NCI-H2081 (cell line): ENCODE data around the gene PPFIA1.

ENCODE experiments used
- DNase-seq, 2 experiments: peaks; one replicate each; lab custom pipeline; 2025; lab: John Stamatoyannopoulos, UW

Gene PPFIA1

DNA sequence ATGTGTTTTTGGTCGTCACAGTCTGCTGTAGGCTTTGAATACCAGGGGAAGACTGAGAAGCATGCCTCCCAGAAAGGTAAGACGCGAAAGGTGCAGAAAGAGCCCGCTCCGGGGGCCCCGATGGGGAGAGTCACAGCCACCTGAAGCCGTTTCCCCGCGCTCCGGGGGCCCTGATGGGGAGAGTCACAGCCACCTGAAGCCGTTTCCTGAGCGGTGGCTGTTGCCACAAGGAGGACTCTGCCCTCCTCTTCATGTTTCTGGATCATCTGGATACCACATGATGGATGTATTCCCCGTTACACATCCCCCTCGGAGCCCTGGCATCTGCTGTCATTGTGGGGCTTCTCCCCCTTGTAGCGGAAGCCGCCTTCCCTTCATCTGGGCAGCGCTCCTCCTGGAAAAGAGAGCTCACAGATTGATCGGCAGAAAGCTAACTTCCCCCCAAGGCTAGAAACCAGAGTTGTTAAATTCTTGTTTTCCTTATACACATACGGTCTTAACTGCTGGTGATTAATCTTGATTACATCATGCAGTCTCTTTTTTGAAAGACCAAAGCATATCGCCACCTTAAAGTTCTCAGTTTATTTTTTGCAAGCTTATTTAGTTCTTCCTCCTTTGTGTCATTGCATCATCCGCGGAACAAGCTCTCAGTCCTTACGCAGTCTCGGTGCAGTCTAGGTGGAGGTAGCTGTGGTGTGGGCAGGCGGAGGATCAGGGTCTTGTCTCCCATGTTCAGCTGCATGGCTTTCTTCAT is 145.3 kb downstream of the PPFIA1 start:
- no peak for DNase-seq

DNA sequence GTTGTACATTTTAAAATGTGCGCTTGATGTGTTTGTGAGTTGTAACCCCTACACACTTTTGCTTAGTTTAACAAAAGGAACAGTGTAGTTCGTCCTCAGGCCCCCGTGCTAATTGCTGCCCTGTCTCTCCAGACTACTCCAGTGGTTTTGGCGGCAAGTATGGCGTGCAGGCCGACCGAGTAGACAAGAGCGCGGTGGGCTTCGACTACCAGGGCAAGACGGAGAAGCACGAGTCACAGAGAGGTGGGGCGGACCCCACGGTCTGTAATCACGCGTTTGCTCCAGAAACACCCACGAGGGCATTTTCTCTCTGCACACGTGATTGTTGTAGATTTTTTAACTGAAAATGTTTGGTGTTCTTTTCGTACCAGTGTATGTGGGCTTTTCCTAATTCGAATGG is 146.4 kb downstream of the PPFIA1 start:
- DNase-seq, result no peak

DNA sequence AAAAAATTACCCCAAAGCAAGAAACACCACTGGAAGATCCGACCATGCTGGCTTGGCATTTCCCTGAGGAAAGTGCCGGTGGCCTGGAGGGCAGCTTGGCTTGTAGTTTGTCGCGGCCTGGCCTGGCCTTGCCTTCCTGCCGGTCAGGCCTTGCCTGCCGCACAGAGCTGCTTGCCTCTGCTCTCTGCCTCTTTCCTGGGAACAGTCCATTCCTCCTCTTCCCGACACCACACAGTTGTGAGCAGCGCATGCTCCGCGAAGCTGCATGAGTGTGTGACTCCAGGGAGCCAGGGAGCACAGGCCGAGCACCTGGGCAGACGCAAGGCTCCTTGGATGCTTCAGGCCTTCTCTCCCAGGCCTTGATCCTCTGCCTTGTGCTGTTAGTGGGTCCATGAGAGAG is 147.6 kb downstream of the PPFIA1 start:
- DNase-seq, result no peak

DNA sequence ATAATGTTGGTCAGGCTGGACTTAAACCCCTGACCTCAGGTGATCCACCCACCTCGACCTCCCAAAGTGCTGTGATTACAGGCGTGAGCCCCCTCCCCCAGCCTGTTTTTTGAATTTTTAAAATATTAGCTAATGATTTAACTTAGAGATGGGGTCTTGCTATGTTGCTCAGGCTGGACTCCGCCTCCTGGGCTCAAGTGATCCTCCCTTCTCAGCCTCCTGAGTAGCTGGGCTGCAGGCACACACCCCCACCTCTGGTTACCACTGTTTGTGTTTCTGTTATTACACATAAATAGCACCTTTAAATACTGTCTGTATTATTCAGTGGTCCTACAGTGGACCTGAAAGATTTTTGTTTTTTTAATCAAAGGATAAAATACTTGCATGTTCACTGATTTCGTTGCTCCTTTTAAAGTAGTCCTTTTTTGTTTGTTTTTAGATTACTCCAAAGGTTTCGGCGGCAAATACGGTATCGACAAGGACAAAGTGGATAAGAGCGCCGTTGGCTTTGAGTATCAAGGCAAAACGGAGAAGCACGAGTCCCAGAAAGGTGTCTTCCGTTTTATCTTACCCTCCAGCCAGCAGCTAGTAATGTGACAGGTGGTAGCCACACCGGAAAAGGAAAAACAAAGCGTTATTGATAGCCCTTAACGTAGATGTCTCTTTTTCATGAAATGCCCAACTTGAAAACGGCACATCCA is 149.0 kb downstream of the PPFIA1 start:
- no peak for DNase-seq

DNA sequence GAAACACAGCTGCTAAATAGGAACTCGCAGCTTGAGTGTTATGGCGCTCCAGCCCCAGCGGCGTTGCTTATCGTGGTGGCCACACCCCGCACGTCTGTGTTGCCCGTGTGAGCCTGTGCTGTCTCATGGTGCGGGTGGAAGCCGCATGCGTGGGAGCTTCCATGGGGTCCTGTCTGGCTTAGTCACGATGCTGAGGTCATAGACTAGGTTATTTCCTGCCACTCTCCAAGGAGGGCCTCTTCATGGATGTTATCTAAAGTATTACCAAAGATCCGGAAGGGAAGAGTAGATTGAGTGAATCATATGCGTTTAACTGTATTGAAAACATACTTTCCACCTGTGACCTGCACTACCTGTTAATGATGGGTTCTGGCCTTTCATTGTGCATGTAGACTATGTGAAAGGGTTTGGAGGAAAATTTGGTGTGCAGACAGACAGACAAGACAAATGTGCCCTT is 149.5 kb downstream of the PPFIA1 start:
- no peak for DNase-seq

DNA sequence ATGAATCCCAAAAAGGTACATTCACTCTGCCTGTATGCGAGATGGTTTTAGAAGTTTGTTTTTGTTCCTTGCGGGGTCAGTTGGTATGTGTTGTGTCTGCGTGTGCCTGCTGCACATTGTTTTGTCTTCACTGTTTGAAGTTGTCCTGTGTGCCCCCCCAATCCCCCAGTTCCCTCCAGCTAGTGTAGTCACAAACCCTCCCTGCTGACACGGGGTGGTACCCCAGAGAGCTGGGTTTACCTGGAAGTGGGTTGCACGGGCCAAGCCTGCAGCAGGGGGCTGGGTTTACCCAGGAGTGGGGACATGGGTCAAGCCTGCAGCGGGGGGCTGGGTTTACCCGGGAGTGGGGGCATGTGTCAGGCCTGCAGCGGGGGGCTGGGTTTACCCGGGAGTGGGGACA is 150.0 kb downstream of the PPFIA1 start:
- DNase-seq, result no peak

DNA sequence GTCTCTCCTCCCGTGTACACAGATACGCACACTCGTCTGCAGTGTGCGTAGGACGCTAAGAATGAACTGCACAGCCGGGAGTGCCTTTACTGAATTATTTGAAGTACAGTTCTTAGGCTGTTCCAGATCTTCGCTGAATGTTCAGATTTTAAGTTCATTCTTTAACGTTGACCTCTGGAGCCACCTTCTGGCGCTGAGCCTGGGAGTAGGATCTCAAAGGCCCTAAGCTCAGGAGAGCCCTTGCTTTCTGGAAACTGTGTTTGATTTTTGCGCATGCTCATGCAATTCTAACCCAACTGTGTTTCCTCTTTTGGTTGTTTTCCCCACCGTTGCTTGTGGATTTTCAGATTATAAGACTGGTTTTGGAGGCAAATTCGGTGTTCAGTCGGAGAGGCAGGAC is 150.6 kb downstream of the PPFIA1 start:
- DNase-seq, result no peak

DNA sequence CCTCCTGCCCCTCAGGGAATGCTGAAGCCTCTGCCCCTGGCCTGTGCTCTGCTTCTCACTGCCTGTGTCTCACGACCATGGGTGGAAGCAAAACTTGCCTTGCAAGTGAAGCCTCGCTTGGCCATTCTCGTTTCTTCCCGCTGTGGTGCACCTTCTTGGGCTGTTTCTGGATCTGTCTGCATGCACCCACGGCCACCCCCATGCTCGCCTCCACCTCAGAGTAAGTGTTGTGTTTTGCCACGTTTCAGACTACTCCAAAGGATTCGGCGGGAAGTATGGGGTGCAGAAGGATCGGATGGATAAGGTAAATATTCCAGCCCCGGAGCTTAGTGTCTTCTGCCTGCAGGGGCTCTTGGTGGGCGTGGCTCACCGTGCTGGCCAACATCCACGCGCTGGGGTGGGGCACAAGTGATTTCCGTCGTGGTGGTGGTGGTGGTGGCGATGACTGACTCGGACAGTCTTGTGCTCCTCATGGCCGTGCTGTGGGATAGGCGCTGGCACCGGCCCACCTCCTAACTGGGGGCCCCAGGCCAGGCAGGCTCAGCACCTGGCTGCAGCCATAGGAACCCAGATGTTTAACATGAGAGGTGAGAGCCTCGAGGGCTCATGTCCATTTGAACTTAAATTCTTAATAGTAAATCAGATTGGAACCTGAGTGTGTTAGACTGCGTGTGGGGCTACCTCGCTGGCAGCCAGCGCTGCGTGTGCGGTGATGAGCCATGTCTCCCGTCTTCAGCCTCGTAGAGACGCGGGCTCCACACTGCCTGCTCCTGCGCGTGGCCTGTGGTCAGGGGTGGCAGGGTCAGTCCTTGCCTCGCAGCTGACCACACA is 152.4 kb downstream of the PPFIA1 start:
- no peak for DNase-seq

DNA sequence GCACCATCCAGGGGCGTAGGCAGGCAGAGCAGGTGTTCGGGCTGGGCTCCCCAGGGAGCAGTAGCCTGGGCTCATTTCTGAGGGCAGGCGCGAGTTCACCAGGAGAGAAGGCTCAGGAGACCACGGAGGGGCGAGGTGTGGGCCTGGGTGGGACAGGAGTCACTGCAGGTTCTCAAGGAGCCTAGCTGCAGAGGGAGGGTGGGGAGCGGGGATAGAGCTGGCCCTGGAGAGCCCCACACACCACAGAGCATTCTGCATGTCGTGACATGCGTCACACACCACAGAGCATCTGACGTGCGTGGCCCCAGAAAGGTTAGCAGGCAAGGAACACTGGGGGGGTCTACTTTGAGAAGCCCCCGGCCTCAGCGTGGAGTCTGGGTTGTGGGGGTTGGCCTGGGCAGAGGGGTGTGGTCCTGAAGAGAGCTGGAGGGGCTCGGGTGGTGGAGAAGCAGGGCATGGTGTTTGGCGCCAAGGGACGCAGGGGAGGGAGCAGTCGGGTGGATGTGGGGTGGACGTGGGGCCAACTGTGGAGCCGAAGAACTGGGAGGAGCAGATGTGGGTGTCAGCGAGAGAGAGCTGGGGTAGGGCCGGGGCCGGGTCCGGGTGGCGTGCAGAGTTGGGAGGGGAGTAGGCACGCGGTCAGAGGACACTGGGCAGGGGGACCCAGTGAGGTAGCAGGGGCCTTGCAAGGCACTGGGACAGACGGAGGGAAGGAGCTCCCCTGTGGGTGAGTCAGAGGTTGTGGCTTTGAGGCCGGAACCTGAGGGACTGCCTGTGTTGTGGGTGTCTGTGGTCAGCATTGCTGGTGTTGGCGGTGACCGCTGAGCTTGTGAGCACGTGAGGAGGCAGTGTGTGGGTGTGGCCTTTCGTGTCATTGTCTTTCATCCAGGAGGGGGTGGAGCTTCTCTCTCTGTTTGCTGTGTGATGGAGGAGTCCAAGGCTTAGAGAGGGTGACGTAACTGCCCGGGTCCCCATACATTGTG is 153.3 kb downstream of the PPFIA1 start:
- DNase-seq, result no peak

DNA sequence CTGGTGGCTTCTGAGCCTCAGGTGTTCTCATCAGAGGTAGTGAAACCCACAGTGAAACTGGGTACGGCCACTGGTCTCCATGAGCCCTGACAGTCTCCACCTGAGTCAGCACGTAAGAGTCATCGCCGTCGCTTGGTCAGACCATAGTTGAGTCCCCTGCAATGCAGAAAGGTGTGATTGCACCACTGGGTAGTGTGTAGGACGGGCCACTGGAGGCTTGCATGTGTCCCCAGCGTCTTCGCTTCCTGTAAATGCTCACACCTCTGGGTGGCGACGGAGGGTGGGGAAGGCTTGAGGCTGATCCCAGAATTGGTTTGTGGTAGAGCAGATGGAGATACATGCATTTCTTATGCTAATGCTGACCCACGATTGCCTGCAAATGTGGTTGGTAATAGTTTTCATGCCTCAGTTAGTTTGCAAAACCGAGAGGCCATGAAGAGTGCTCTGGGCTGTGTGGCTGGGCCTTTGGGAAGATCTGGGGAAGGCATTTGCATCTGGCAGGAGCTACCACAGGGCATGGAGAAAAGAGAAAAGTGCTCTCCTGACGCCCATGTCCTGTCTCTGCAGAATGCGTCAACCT is 154.4 kb downstream of the PPFIA1 start:
- DNase-seq, result no peak

DNA sequence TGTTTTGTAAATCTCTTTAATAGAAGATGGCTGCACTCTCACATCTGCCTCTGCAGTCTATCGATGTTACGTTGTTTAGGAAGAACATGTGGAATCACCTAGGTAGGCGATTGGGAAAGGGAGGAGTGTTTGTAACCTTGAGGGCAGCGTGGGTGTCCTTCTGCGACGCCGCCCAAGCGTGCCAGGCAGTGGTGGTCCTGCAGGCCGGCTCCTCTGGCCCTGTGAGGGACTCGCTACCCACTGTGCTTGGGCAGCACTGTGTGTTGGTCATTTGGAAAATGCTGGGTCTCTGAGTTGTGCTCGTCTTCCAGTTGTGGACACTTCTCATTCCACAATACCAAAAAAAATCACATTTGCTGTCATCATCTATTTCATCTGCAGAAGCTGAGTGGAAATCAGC is 156.9 kb downstream of the PPFIA1 start:
- no peak for DNase-seq

DNA sequence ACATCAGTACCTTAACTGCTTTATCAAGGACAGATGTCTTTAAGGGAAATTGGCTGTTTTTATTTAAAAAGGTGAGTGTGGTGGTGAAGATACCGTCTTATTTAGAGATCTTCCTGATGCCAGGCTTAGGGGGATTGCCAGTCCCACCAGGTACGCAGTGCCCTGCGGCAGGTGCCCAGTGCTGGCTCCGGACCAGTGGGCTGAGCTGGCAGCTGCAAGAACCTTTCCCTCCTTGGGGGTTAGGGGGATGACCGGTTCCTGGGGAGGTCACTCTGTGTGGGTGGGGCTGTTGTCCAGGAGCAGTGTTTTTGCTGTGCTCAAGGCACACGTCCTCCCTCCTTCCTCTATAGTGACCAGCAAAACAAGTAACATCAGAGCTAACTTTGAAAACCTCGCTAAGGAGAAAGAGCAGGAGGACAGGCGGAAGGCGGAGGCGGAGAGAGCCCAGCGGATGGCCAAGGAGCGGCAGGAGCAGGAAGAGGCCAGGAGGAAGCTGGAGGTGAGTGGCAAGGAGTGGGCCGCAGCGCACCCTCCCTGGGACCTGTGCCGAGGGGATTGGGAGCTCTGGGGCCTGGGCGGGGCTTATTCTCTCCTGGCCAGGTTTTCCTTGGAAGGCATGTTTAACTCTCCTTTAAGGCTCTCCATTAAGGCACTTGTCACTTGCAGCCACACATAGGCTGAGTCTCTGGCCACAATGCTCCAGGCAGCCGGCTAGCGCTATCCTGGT is 158.4 kb downstream of the PPFIA1 start:
- DNase-seq, result no peak

DNA sequence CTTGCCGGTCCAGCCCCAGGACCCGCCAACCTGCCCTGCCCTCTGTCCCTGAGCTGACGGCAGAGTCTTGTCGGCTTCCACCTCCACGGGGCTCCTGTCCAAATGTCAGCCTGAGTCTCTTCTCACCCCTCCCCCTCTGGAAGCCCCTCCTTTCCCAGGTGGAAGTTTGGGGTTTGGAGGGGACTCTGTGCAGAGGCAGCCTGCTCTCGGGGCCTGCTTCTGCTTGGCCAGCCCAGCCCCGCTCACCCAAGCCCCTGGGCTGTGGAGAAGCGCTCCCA is 158.9 kb downstream of the PPFIA1 start:
- no peak for DNase-seq

DNA sequence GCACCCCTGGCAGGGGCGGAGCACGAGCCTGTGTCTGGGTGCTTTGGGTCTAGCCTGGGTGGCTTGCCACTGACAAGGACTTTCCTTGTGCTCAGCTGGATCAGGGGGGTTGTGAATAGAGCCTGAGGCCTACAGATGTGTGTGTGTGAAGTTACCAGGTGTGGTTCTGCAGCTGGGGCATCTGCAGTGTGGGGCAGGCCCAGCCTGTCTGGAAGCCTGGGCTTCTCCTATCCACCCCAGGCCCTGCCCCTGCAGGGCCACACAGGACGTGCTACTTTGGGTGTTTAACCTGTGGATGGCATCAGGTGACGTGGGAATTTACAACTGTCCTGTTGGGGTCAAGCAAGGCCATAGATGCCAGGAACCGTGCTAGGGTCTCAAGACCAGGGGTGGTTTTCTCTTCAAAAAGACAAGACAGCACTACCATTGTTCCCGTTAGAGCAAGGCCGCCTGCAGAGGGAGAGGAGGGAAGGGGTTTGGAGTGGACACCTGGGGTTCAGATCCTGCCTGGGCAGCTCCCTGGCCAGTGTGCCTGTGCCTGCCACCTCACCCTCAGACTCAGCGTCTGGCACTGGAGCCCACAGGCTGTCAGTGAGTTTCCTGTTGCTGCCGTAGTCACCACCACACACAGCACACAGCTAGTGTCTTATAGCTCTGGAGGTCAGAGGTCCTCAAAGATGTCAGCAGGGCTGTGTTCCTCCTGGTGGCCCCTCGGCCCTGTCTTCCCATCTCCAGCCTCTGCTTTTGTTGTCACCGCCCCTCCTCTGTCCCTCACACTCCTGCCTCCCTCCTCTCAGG is 159.4 kb downstream of the PPFIA1 start:
- DNase-seq, result no peak

DNA sequence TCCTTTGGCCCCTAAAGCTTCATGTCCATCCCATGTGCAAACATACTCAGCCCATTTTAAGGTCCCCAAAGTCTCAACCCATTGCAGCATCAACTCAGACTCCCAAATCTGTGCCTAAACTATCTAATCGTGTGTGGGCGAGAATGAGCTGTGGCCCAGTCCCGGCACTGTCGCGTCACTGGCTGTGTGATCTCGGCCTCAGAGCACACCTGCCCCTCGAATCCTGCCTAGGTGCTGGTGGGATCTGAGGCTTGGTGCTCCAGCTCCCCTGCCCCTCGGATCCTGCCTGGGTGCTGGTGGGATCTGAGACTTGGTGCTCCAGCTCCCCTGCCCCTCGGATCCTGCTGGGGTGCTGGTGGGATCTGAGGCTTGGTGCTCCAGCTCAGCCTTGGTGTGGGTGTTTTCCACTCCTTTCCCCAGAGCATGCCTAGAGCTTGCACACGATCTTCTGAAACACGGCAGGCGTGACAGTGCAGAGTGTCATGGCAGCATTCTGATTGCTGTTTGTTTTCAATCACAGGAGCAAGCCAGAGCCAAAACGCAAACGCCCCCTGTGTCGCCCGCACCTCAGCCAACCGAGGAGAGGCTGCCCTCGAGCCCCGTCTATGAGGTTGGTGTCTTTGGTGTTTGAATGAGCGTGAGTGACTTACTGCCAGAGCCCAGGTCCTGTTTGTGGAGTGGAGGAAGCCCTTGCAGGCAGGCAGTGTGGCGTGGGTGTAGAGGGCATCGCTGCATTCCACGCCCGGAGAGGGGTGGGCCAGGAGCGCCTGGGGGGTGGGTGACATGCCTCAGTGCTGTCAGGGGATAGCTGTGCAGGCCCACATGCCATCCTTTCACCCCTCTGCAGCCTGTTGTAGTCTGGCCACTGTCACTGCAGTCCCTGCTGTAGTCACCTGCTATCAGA is 160.4 kb downstream of the PPFIA1 start:
- DNase-seq, result no peak

DNA sequence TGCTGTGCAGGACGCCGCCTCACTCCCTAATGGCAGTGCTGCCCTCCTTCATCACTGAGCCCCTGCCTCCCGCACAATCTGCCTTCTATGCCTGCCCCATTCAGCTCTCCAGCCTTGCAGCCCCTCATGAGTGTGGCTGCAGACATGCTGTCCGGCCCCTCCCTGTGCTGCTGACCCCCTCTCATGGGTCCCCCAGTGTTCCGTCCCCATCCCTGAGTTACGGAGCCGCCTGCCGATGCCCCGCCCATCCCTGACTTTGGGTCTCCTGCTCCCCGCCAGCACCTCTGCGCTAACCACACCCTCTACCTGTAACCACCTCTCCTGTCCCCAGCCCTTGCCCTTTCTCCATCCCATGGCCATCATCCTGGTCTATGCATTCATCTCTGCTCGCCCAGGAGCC is 161.1 kb downstream of the PPFIA1 start:
- no peak for DNase-seq

DNA sequence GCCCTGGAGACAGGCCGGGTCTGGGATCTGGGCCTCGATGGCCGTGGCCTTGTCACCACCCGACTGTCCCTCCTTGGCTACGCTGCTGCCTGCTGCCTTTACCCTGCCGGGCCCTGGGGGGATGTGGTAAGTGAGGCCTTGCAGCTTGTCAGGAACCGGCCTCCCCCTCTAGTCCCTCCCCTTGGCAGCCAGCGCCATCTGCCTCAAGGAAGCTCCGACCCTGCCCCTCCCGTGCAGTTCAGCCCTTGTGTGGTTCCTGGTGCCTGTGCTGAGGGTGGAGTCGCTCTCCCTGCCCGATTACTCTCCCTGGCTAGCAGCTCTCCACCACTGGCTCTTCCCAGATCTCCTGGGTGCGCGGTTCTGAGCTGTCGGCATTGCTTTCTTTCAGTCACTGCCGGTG is 161.6 kb downstream of the PPFIA1 start:
- no peak for DNase-seq

DNA sequence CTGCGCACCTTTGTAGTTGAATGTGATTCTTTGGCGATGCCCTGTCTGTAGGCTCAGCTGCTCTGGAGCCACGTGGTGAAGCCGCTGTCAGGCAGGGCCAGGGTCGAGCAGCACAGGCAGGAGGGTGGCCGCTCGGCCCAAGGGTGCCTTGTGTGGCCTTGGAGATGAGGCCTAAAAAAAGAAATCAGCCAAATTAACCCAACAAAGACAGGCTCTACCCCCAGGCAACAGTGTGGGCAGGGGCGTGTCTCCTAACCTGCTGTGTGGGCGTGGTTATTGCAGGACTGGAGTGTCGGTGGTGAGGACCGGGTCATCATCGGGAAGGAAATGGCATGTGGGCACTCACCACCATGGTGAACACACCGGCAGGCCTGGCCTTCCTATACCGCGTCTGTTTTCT is 162.1 kb downstream of the PPFIA1 start:
- no peak for DNase-seq

DNA sequence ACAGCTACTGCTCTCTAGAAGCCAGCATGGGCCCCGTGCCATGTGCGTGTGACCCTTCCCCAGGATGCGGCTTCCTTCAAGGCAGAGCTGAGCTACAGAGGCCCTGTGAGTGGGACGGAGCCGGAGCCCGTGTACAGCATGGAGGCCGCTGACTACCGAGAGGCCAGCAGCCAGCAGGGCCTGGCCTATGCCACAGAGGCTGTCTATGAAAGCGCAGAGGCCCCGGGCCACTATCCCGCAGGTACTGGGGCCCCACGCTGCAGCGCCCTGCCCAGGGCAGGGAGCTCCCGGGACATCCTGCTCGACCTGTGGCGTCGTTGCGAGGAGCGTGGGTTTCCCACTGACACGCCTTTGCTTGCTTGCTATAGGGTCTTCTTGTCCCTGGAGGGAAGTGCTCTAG is 162.5 kb downstream of the PPFIA1 start:
- no peak for DNase-seq
